22Rv1 (cell line): ENCODE data around the gene KIF26B.

Source experiments
- ZFX ChIP-seq: fragments of 450-650 bp; IDR thresholded peaks from 2 replicates; pipeline ENCODE4 v1.6.1; 2017; ENCODE audit warnings: antibody characterized with exemption, borderline replicate concordance
- TF ChIP-seq, protein P1 (sequence below): fragments of 450-650 bp; IDR thresholded peaks from 2 replicates; pipeline ENCODE4 v1.5.1; 2017; ENCODE audit warnings: mild to moderate bottlenecking

DNA sequence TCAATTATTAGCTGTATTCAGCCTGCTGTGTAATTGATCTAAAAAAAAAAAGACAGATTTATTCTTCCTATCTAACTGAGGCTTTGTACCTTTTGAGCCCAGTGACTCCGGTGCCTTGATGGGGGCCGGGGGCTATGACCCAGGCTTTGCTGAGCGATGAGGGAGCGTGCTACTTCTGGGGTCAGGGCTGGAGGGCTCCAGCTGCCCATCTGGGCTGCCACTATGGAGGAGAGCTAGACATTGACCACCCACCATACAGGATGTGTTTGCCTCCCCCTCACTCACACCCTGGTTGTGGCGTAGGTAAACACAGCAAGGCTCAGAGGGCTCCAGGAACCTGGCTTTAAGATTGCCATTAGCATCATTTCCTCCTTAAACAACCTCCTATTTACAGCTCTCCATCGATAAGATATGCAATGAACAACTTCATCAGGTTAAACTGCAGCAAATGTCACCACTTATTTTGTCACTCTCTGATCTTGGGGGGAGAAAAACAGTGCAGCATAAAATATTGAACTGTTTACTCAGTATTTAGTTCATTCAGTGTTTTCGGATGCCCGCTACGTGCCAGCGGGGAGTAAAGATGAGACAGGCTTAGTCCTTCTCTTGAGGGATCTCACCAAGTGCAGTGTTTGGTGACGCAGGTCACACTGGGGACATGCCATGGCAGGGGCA, 231.6 kb downstream of the KIF26B start:
- TF ChIP-seq, protein P1, sequence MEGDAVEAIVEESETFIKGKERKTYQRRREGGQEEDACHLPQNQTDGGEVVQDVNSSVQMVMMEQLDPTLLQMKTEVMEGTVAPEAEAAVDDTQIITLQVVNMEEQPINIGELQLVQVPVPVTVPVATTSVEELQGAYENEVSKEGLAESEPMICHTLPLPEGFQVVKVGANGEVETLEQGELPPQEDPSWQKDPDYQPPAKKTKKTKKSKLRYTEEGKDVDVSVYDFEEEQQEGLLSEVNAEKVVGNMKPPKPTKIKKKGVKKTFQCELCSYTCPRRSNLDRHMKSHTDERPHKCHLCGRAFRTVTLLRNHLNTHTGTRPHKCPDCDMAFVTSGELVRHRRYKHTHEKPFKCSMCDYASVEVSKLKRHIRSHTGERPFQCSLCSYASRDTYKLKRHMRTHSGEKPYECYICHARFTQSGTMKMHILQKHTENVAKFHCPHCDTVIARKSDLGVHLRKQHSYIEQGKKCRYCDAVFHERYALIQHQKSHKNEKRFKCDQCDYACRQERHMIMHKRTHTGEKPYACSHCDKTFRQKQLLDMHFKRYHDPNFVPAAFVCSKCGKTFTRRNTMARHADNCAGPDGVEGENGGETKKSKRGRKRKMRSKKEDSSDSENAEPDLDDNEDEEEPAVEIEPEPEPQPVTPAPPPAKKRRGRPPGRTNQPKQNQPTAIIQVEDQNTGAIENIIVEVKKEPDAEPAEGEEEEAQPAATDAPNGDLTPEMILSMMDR: no peak
- TF ChIP-seq ZFX: no peak
